ENCODE data around the gene UROC1. TPM values are rescaled to one million over a fixed set of nuclear protein-coding genes. Genes with fewer than 3 reads are reported as not detected.

The UROC1 gene
- total and polyA plus RNA-seq, 9 of the 15 experiments (the other 6 are each of a cell fraction or from before 2014, with no cell fraction given) = not detected

GRCh38 chr3:126472277-126473006, 45.1 kb downstream of the UROC1 start (continued):
- TF ChIP-seq SOX6 (IDR thresholded peaks at IDR 0.05) = peak; percentile 80
- peak; percentile 27 to 56 for TF ChIP-seq E2F6 (IDR thresholded peaks at IDR 0.05; ENCODE audit: borderline replicate concordance in 1 of 2, extremely low read depth in 1 of 2, insufficient read depth in 1 of 2, insufficient read length in 1 of 2, low read depth in 1 of 2, low read length in 1 of 2, poor library complexity in 1 of 2, severe bottlenecking in 1 of 2)
- peak; percentile 90 for TF ChIP-seq JUND (IDR thresholded peaks at IDR 0.05; ENCODE audit: borderline replicate concordance, low read depth, low read length)
- peak; percentile 94 for TF ChIP-seq JUND (tag; IDR thresholded peaks at IDR 0.05; ENCODE audit: borderline replicate concordance, low read depth, low read length)
- peak; percentile 26 for TF ChIP-seq TBP (optimal IDR thresholded peaks at IDR 0.05; ENCODE audit: low read depth, low read length)
- TF ChIP-seq ETS2 (tag; IDR thresholded peaks at IDR 0.05; ENCODE audit: borderline replicate concordance, poor library complexity, severe bottlenecking) = no peak
- peak in 1 of 3 experiments; percentile 52 for TF ChIP-seq YY1 (IDR thresholded peaks at IDR 0.05; ENCODE audit: borderline replicate concordance in 1 of 3, control insufficient read depth in 1 of 3, extremely low read depth in 1 of 3, insufficient read depth in 3 of 3, insufficient read length in 1 of 3, insufficient replicate concordance in 2 of 3, low read depth in 1 of 3, low read length in 2 of 3)
- peak; percentile 73 for TF ChIP-seq MEF2D (tag; conservative IDR thresholded peaks at IDR 0.05; ENCODE audit: low read depth)
- peak; percentile 48 for TF ChIP-seq MYC (IDR thresholded peaks at IDR 0.05; ENCODE audit: low read depth, low read length)
- TF ChIP-seq MYC (CRISPR knock-in tag; IDR thresholded peaks at IDR 0.05; ENCODE audit: borderline replicate concordance, low read depth) = no peak
- TF ChIP-seq SMARCE1 (IDR thresholded peaks at IDR 0.05) = peak; percentile 75
- TF ChIP-seq ZBTB1 (CRISPR knock-in tag; IDR thresholded peaks at IDR 0.05; ENCODE audit: borderline replicate concordance, low read depth) = no peak
- no peak for TF ChIP-seq ZBTB34 (CRISPR knock-in tag; IDR thresholded peaks at IDR 0.05)
- peak; percentile 91 for TF ChIP-seq CEBPG (CRISPR knock-in tag; IDR thresholded peaks at IDR 0.05)
- peak; percentile 94 to 95 for TF ChIP-seq CEBPG (tag; conservative IDR thresholded peaks at IDR 0.05 in 1 of 2, IDR thresholded peaks at IDR 0.05 in 1 of 2)
- peak in 1 of 2 experiments; percentile 34; a peak in 1 of 4 replicates for TF ChIP-seq SRF (CRISPR knock-in tag; IDR thresholded peaks at IDR 0.05)
- peak; percentile 39 for TF ChIP-seq FOS (IDR thresholded peaks at IDR 0.05; ENCODE audit: extremely low read depth, insufficient read length)
- no peak for TF ChIP-seq CREB3L1 (IDR thresholded peaks at IDR 0.05; ENCODE audit: borderline replicate concordance, low read depth)
- 0 out of 2 replicates have a peak, but pooled peaks have one; percentile 66 for TF ChIP-seq ATF4 (CRISPR knock-in tag; IDR thresholded peaks at IDR 0.05)
- TF ChIP-seq NFYB (IDR thresholded peaks at IDR 0.05; ENCODE audit: extremely low read depth, insufficient read length) = peak; percentile 55
- TF ChIP-seq ARNT (IDR thresholded peaks at IDR 0.05) = 0 out of 4 replicates have a peak, but pooled peaks of 1 of the 2 experiments have one; percentile 35
